Small intestine (tissue), 7 donors: ENCODE measurements around the gene GRIA3. TPM values are rescaled to one million over a fixed set of nuclear protein-coding genes. Genes with fewer than 3 reads are reported as not detected.
A peak's percentile ranks its signal among the peaks of the same experiment; 100 is the strongest.
"Not testable (repeated sequence)": the region's sequence is repeated elsewhere in the genome, so short reads cannot be mapped to it uniquely, and the experiment has no call there.

ENCODE experiments used
- DNase-seq, 2 donors: peaks; one replicate each; pipeline versions ENCODE4 v3.0.0 to v3.0.0-alpha.2; 2013
- FAIRE-seq: peaks from 2 replicates; lab custom pipeline; 2012; peaks lifted over from hg19 to GRCh38; lab: Jason Lieb, UNC
- H3K27ac ChIP-seq, 3 donors: one replicate each; pipeline ENCODE4 v1.5.1; 2013; ENCODE audit warnings: low read length in 2 of 3, mild to moderate bottlenecking in 2 of 3, control low read depth in 1 of 3, inconsistent platforms in 1 of 3, low read depth in 1 of 3, moderate library complexity in 1 of 3
- H3K27me3 ChIP-seq, 3 donors: one replicate each; pipeline ENCODE4 v1.6.1; 2013; ENCODE audit warnings: low read length in 3 of 3, inconsistent platforms in 1 of 3; ENCODE audit not compliant: control insufficient read depth in 3 of 3, insufficient read depth in 3 of 3
- H3K36me3 ChIP-seq, 3 donors: one replicate each; pipeline ENCODE4 v1.6.1; 2013; ENCODE audit warnings: low read length in 3 of 3, inconsistent platforms in 1 of 3, low read depth in 1 of 3, mild to moderate bottlenecking in 1 of 3, moderate library complexity in 1 of 3; ENCODE audit not compliant: control insufficient read depth in 3 of 3, insufficient read depth in 2 of 3
- H3K4me1 ChIP-seq, 3 donors: one replicate each; pipeline ENCODE4 v1.6.1; 2013; ENCODE audit warnings: low read length in 2 of 3, inconsistent platforms in 1 of 3, low read depth in 1 of 3, mild to moderate bottlenecking in 1 of 3, moderate library complexity in 1 of 3; ENCODE audit not compliant: control insufficient read depth in 3 of 3, insufficient read depth in 2 of 3
- H3K4me3 ChIP-seq, 3 donors: one replicate each; pipeline ENCODE4 v1.5.1; 2013; ENCODE audit warnings: low read length in 3 of 3, control low read depth in 1 of 3, inconsistent platforms in 1 of 3, low read depth in 1 of 3, mild to moderate bottlenecking in 1 of 3, moderate library complexity in 1 of 3
- H3K9me3 ChIP-seq, 2 donors: one replicate each; pipeline ENCODE4 v1.6.1; 2013; ENCODE audit warnings: low read depth in 1 of 2, low read length in 1 of 2; ENCODE audit not compliant: control insufficient read depth in 2 of 2, insufficient read depth in 1 of 2
- WGBS, 3 donors: extraction: QIAGEN DNeasy Blood & Tissue Kit; methylation state at CpG; one replicate each; pipeline ENCODE4 v1.1.7; 2013; 5-methylcytosine and 5-hydroxymethylcytosine counted together
- polyA plus RNA-seq, 4 donors: library from polyadenylated mRNA; stranded (reverse) in 3 of 4; unstranded in 1 of 4; fragments of 200-250 nt in 3 of 4; fragments of 120-200 nt in 1 of 4; gene quantifications; one replicate each; pipeline versions ENCODE4 v1.2.1 to v1.2.3, GENCODE V29; 2013
- donor health status: healthy with polysubstance abuse.
- donor health status: control.
- donor health status: control.
- donor health status: Bipolar disorder and iron deficiency.
- donor health status: healthy.

The GRIA3 gene
- polyA plus RNA-seq, 4 donors, result 0.22 to 1.0 (median 0.84) TPM; not detected in 1

- no peak overlapping the region for H3K4me3 ChIP-seq
- H3K36me3 ChIP-seq, result no peaks in the 10 kb centered on the region
- WGBS, 3 donors, result 76 to 92% (median 86%) methylated on average over 1 of the region's 1 CpG
- no peak for DNase-seq
- FAIRE-seq, result no peak
- H3K27ac ChIP-seq, result no peak overlapping the region
- peaks cover 0 to 2% of the 10 kb centered on the region in 2 donors for H3K9me3 ChIP-seq
- H3K27me3 ChIP-seq, result no peaks in the 10 kb centered on the region
- no peaks in the 10 kb centered on the region for H3K4me1 ChIP-seq
Measured at GRCh38 chrX:123408821-123409737, 225.0 kb downstream of the GRIA3 start.

DNA sequence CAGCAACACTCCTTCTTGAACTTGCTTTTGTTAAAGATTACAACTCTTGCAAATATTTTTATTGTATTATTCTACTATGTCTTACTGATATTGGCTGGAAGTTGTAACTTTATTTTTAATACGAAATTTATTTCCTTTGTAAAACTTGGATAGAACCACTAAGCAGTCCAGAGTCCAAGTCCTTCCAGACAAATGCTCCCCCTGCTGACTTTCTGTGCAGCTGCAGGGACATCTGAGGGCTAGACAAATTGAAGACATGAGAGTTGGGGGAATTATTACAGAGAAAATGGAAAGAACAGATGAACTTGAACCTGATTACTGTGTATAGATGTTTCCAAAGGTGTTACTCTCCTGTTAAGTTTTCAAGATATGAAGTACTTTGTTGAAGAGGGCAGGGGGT is 238.8 kb downstream of the GRIA3 start:
- peak; percentile 83 for FAIRE-seq

DNA sequence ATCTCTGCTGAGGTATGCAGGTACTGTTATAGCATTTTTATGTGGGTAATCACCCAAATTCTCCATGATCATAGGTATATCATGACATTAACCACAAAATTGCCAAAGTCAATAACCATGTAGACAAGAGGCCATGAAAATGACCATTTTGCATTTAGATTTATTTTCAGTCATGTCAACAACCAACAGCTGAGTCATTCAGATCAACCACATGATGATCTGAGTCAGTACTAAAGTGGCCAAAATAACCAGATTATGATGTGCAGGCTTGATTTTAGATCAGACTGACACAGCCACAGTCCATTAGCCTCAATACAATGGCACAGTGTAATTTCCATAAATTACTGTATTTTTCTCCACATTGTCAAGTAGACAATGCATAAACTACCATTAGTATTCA is 240.5 kb downstream of the GRIA3 start:
- H3K4me1 ChIP-seq, result no peaks in the 10 kb centered on the region
- no peak overlapping the region for H3K27ac ChIP-seq
- H3K4me3 ChIP-seq, result no peak overlapping the region
- DNase-seq (no peak), FAIRE-seq (no peak)
- H3K36me3 ChIP-seq, result no peaks in the 10 kb centered on the region
- no peaks in the 10 kb centered on the region for H3K27me3 ChIP-seq
- H3K9me3 ChIP-seq, result no peaks in the 10 kb centered on the region

More for the DNA sequence above, 238.8 kb downstream of the GRIA3 start:
- no peaks in the 10 kb centered on the region for H3K36me3 ChIP-seq
- no peak overlapping the region for H3K4me3 ChIP-seq
- no peaks in the 10 kb centered on the region for H3K27me3 ChIP-seq
- H3K27ac ChIP-seq, result no peak overlapping the region
- peak; percentile 15 to 21 for DNase-seq
- WGBS, 3 donors, result 6 to 18% (median 10%) methylated on average over 1 of the region's 1 CpG
- H3K9me3 ChIP-seq, result no peaks in the 10 kb centered on the region
- no peaks in the 10 kb centered on the region for H3K4me1 ChIP-seq

DNA sequence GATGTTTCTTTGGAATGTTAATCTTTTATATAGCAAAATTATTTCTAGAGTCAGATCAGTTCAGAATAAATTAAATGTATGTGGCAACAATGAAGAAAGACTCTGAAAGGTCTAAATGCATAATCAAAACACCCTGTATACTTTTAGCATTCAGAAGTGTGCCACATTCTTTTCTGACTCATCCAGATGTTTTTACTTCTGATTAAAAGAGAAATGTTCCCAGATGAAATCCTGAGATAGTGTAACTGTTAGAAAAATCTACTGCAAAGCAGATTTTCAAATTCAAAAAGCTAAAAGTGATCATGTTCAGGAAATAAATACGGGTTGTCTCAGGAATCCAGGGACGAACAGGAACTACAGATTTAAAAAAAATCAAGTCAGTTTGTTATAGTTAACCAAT is 241.4 kb downstream of the GRIA3 start:
- DNase-seq, result no peak
- 44 to 59% (median 46%) methylated on average over 2 of the region's 2 CpGs for WGBS, 3 donors
- H3K36me3 ChIP-seq, result no peaks in the 10 kb centered on the region
- H3K27me3 ChIP-seq, result no peaks in the 10 kb centered on the region
- no peak overlapping the region for H3K4me3 ChIP-seq
- no peak overlapping the region for H3K27ac ChIP-seq
- H3K4me1 ChIP-seq, result no peaks in the 10 kb centered on the region
- no peak for FAIRE-seq
- no peaks in the 10 kb centered on the region for H3K9me3 ChIP-seq

GRCh38 chrX:123425904-123426303 is 241.8 kb downstream of the GRIA3 start:
- no peaks in the 10 kb centered on the region for H3K9me3 ChIP-seq
- H3K36me3 ChIP-seq, result no peaks in the 10 kb centered on the region
- no peak overlapping the region for H3K27ac ChIP-seq
- H3K4me1 ChIP-seq, result no peaks in the 10 kb centered on the region
- no peaks in the 10 kb centered on the region for H3K27me3 ChIP-seq
- 54 to 78% (median 66%) methylated on average over 3 of the region's 3 CpGs for WGBS, 3 donors
- no peak for FAIRE-seq
- H3K4me3 ChIP-seq, result no peak overlapping the region
- DNase-seq, result no peak

- Histone ChIP-seq H3K9me3 (no peaks in the 10 kb centered on the region), H3K36me3 (no peaks in the 10 kb centered on the region), H3K4me3 (no peak overlapping the region), H3K27me3 (no peaks in the 10 kb centered on the region), H3K27ac (no peak overlapping the region), H3K4me1 (no peaks in the 10 kb centered on the region)
- FAIRE-seq (no peak), DNase-seq (no peak)
- 54 to 71% (median 65%) methylated on average over 4 of the region's 4 CpGs for WGBS, 3 donors
Measured at GRCh38 chrX:123432361-123433150, 248.5 kb downstream of the GRIA3 start.

GRCh38 chrX:123436512-123437136 is 252.5 kb downstream of the GRIA3 start:
- Histone ChIP-seq H3K4me1 (no peaks in the 10 kb centered on the region), H3K27me3 (no peaks in the 10 kb centered on the region), H3K27ac (no peak overlapping the region), H3K9me3 (no peaks in the 10 kb centered on the region), H3K36me3 (no peaks in the 10 kb centered on the region), H3K4me3 (no peak overlapping the region)
- DNase-seq, result peak in 1 of 2 donors; percentile 5
- 25 to 63% (median 46%) methylated on average over 5 of the region's 5 CpGs for WGBS, 3 donors
- FAIRE-seq, result no peak

DNA sequence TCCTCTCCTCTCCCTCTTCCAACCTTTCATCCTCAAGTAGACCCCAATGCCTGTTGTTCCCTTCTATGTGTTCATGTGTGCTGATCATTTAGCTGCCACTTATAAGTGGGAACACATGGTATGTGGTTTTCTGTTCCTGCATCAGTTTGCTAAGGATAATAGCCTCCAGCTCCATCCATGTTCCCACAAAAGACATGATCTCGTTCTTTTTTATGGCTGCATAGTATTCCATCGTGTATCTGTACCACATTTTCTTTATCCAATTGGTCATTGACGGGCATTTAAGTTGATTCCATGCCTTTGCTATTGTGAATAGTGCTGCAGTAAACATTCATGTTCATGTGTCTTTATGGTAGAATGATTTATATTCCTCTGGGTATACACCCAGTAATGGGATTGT is 255.8 kb downstream of the GRIA3 start:
- FAIRE-seq, DNase-seq, H3K4me3 ChIP-seq, H3K9me3 ChIP-seq, H3K4me1 ChIP-seq, H3K36me3 ChIP-seq, H3K27ac ChIP-seq, H3K27me3 ChIP-seq: not testable (repeated sequence)
- 62 to 88% (median 82%) methylated on average over 3 of the region's 3 CpGs for WGBS, 3 donors
